ENCODE results near the gene IL13RA2. TPM values are rescaled to one million over a fixed set of nuclear protein-coding genes. Genes with fewer than 3 reads are reported as not detected.

The IL13RA2 gene, protein sequence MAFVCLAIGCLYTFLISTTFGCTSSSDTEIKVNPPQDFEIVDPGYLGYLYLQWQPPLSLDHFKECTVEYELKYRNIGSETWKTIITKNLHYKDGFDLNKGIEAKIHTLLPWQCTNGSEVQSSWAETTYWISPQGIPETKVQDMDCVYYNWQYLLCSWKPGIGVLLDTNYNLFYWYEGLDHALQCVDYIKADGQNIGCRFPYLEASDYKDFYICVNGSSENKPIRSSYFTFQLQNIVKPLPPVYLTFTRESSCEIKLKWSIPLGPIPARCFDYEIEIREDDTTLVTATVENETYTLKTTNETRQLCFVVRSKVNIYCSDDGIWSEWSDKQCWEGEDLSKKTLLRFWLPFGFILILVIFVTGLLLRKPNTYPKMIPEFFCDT
- total RNA-seq: 0.20 and 0.65 TPM in 2 replicates

- DNase-seq (ENCODE audit: low read depth in 2 of 2): peak; percentile 30 to 60
Observed at GRCh38 chrX:115017455-115017854, at the start of gene IL13RA2. TSS of gene IL13RA2 (minus strand) at chrX:115017616. CDS start at chrX:115017269, 347 bp downstream.

GRCh38 chrX:115065304-115065703, 47.9 kb upstream of the IL13RA2 start:
- no peak for DNase-seq (ENCODE audit: low read depth in 2 of 2)

DNA sequence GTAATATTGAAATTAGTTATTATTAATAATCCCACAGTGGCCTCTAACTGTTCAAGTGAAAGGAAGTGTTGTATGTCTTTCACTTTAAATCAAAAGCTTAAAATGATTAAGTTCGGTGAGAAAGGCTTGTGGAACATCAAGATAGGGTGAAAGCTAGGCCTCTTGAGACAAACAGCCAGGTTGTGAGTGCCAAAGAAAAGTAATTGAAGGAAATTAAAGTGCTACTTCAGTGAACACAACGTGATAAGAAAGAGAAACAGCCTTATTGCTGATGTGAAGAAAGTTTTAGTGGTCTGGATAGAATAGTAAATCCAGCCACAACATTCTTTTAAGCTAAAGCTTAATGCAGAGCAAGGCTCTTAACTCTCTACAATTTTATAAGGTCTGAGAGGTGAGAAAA, 42.6 kb upstream of the IL13RA2 start:
- no peak for DNase-seq (ENCODE audit: low read depth in 2 of 2)

- peak; percentile 53 to 76 for DNase-seq (ENCODE audit: low read depth in 2 of 2)
Observed at GRCh38 chrX:115058276-115058675, 40.9 kb upstream of the IL13RA2 start.

- DNase-seq (ENCODE audit: low read depth in 2 of 2): no peak
Observed at GRCh38 chrX:115054876-115055275, 37.5 kb upstream of the IL13RA2 start.

- no peak for DNase-seq (ENCODE audit: low read depth in 2 of 2)
Observed at GRCh38 chrX:115053223-115053622, 35.8 kb upstream of the IL13RA2 start.

- DNase-seq (ENCODE audit: low read depth in 2 of 2): no peak
Observed at GRCh38 chrX:115047715-115048114, 30.3 kb upstream of the IL13RA2 start.

- no peak for DNase-seq (ENCODE audit: low read depth in 2 of 2)
Observed at GRCh38 chrX:115047181-115047580, 29.8 kb upstream of the IL13RA2 start.

DNA sequence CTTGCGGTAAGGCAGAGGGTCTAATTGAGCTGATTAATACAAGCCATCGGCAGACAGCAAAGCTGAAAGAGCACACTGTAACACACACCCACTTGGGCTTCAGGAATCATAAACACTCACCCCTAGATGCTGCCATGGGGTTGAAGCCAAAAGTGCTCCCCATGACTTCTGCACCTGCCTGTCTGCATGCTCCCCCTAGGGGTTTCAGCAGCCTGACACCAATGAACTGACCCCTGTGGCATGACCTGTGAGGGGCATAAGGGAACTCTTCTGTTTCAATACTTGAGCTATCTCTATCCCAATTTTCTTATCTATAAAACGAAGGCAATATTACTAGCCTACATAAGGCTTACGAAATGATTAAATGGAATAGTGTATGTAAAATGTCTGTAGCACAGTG, 23.0 kb upstream of the IL13RA2 start:
- DNase-seq (ENCODE audit: low read depth in 2 of 2): no peak

- DNase-seq (ENCODE audit: low read depth in 2 of 2): no peak
Observed at GRCh38 chrX:115038406-115038805, 21.0 kb upstream of the IL13RA2 start.

GRCh38 chrX:115036029-115036428, 18.6 kb upstream of the IL13RA2 start:
- DNase-seq (ENCODE audit: low read depth in 2 of 2): no peak

GRCh38 chrX:115031989-115032388, 14.6 kb upstream of the IL13RA2 start:
- no peak for DNase-seq (ENCODE audit: low read depth in 2 of 2)

GRCh38 chrX:115030625-115031024, 13.2 kb upstream of the IL13RA2 start:
- DNase-seq (ENCODE audit: low read depth in 2 of 2): peak; percentile 21 to 68

DNA sequence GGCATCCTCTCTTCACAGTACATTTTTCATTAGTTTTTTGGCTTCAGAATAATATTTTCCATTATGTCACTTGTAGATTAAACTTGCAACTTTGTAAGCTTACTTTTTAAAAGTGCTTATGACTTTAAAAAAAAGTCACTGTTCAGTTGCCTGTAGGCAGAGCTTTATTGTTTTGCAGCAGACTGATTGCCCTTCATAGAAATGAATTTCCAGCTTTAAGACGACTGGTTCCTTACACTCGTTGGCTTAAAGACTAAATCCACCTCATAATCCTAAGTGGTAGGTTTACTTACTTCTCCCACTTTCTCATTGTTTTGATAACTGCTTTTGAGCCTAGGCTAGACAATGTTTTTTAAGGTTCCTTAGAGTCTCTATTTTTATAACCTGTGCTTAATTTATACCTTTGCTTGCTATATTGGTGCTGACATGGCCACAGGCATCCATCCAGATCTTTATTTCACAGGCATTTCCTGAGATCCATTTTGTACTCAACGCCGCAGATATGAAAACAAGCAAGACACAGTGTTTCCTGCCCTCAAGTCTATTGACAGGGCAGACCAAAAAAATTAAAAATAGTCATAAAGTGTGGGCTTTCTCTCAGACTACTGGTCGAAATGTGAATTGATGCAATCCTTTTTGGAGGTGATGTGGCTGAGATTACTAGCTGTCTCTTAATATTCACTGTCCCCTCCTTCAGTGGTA, 12.6 kb upstream of the IL13RA2 start:
- DNase-seq (ENCODE audit: low read depth in 2 of 2): peak; percentile 74 to 88

- DNase-seq (ENCODE audit: low read depth in 2 of 2): peak in 1 of 2 donors; percentile 58
Observed at GRCh38 chrX:115029440-115029839, 12.0 kb upstream of the IL13RA2 start.

- DNase-seq (ENCODE audit: low read depth in 2 of 2): peak; percentile 64 to 71
Observed at GRCh38 chrX:115023811-115024210, 6.4 kb upstream of the IL13RA2 start.

GRCh38 chrX:115023139-115023538, 5.7 kb upstream of the IL13RA2 start:
- peak; percentile 92 to 93 for DNase-seq (ENCODE audit: low read depth in 2 of 2)

DNA sequence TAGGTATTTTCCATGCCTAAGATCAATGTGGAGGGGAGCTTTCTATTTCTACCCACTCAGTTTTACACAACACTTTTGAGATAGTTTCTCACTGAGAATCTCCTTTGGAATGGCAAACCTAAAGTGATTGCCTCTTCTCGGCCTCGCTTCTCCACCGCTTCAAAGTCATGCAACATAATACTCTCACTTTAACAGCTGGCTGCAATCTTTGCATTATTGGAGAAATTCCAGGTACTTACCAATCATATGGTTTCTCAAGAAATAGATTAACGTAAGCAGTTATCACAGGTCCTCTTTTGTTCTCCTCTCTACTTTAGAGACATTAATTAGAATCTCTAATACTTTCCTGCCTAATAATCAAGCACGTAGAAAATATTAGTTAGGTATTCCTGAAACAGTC, 3.7 kb upstream of the IL13RA2 start:
- no peak for DNase-seq (ENCODE audit: low read depth in 2 of 2)

- DNase-seq (ENCODE audit: low read depth in 2 of 2): peak in 1 of 2 donors; percentile 25
Observed at GRCh38 chrX:115018944-115019343, 1.5 kb upstream of the IL13RA2 start.

DNA sequence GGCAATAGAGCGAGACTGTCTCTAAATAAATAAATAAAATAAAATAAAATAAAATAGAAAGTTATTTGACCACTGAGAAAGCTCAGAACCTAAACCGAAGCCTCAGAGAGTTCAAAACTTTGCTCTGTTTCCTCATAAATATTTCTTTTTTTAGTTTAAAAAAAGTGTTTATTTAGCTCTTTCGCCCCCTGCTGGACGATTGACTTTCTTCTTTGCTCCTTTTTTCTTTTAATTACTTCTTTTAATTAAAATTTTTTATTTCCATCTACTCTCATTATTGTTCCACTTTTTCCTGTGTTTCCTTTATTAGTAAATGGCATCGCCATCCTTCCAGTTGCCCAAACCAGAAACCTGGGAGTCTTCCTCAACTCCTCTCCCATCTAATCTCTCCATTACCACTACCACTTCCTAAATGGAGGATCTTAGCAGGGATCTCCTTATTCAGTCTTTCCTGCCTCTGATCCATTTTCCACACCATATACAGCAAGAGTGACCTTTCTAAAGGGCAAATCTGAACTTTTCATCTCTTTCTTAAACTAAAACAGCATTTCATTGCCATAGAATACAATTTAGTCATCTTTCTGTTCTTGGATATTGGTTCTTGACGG, 728 bp upstream of the IL13RA2 start:
- peak; percentile 12 to 14 for DNase-seq (ENCODE audit: low read depth in 2 of 2)

GRCh38 chrX:115013705-115014104, 3.7 kb downstream of the IL13RA2 start:
- peak in 1 of 2 donors; percentile 7 for DNase-seq (ENCODE audit: low read depth in 2 of 2)

- DNase-seq (ENCODE audit: low read depth in 2 of 2): no peak
Observed at GRCh38 chrX:115011428-115011827, 6.0 kb downstream of the IL13RA2 start.

All from lung microvascular endothelial cell (primary cell).